GM10266 (cell line): Measurements from ENCODE around the gene PES1.

Experiments
- DNase-seq: peaks from one replicate; pipeline ENCODE4 v3.0.0; 2012; ENCODE audit errors: extremely low spot score
- TF ChIP-seq, protein P1 (sequence below): IDR thresholded peaks from 2 replicates; pipeline ENCODE4 v1.5.1; 2012; ENCODE audit warnings: mild to moderate bottlenecking, low read depth; ENCODE audit not compliant: control insufficient read depth, insufficient read depth; ENCODE audit errors: missing control alignments

PES1 gene

DNA sequence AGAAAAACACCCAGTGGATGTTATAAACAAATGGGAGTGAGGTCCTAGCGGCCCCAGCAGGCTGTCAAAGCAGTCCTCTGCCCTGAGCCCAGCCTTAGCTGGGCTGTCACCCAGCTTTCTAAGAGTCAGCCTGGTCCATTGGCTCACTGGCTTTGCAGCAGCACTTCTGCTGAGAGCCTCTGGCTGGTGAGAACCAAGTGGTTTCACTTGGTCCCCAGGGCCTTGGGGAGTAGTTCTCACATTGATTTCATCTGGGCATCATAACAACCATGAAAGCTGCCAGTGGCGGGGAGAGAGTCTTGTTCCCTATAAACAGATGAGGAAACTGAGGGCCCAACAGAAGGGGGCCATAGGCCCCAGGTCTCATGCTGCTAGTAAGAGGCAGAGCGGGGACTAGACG, 56.5 kb downstream of the PES1 start:
- TF ChIP-seq, protein P1, sequence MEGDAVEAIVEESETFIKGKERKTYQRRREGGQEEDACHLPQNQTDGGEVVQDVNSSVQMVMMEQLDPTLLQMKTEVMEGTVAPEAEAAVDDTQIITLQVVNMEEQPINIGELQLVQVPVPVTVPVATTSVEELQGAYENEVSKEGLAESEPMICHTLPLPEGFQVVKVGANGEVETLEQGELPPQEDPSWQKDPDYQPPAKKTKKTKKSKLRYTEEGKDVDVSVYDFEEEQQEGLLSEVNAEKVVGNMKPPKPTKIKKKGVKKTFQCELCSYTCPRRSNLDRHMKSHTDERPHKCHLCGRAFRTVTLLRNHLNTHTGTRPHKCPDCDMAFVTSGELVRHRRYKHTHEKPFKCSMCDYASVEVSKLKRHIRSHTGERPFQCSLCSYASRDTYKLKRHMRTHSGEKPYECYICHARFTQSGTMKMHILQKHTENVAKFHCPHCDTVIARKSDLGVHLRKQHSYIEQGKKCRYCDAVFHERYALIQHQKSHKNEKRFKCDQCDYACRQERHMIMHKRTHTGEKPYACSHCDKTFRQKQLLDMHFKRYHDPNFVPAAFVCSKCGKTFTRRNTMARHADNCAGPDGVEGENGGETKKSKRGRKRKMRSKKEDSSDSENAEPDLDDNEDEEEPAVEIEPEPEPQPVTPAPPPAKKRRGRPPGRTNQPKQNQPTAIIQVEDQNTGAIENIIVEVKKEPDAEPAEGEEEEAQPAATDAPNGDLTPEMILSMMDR: no peak

DNA sequence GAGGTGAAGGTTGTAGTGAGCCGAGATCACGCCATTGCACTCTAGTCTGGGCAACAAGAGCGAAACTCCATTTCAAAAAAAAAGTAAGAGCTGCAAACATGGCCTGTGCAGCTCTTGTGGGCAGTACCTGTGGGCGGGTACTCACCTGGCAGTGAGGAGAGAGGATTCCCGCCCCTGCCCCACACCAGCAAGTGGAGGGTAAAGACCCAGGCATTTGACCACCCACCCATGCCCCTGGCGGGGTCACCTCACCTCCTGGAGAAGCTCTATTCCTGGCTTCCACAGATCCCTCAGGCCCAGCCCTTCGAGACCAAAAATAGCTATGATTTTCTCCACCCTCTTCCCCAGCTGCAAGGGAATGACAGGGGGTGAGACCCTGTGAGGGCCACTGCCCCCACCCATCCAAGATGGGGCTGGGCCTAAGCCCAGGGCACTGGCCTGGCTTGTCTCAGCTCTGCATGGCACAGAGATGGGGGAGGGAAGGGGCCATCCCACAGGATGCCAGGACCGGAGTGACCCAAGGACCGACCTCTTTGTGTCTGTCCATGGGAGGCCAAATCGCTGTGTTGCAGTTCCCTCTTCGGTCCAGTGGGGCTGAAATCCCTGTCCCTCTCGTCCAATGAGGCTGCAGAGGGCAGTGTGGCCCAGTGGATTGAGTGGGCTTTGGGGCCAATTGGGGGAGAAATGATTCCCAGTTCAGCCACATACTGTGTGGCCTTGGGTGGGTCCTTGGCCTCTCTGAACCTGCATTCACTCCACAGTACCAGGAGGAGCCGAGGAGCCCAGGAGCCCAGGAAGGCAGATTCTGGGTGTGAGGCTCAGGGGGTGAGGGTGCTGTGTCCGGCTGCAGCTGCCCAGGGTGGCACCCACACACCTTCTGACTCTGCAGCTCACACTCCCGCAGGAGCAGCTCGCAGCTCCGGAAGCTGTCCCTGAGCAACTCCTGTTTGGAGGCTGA, 59.8 kb downstream of the PES1 start:
- no peak for DNase-seq

More for the DNA sequence above, 56.5 kb downstream of the PES1 start:
- no peak for DNase-seq

DNA sequence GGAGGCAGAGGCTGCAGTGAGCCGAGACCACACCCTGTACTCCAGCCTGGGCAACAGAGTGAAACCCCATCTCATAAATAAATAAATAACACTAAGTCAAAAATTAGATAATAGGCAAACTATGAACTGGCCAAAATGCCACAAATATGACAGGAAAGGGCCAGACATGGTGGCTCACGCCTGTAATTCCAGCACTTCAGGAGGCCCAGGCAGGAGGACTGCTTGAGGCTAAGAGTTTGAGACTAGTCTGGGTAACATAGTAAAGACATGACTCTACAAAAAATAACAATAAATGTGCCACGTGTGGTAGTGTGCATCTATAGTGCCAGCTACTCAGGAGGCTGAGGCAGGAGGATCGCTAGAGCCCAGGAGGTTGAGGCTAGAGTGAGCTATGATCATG, 65.1 kb downstream of the PES1 start:
- no peak for DNase-seq

More for the DNA sequence above, 59.8 kb downstream of the PES1 start:
- TF ChIP-seq, protein P1: no peak

More for the DNA sequence above, 65.1 kb downstream of the PES1 start:
- TF ChIP-seq, protein P1: no peak
